Inflammatory macrophage treated with lipopolysaccharide for 1 hour (primary cell): ENCODE data around the gene TNS4.

Experiments
- DNase-seq, 2 donors: peaks; one replicate each; pipeline ENCODE4 v3.0.0-alpha.2; 2020 to 2022

TNS4 gene

GRCh38 chr17:40516581-40517285 lies 15.3 kb upstream of the TNS4 start:
- DNase-seq: no peak

- DNase-seq: no peak
Observed at GRCh38 chr17:40515491-40516041, 14.1 kb upstream of the TNS4 start.

GRCh38 chr17:40515011-40515410 lies 13.6 kb upstream of the TNS4 start:
- no peak for DNase-seq

GRCh38 chr17:40514013-40514875 lies 12.8 kb upstream of the TNS4 start:
- DNase-seq: no peak

GRCh38 chr17:40511667-40512220 lies 10.3 kb upstream of the TNS4 start:
- no peak for DNase-seq

- DNase-seq: no peak
Observed at GRCh38 chr17:40511136-40511535, 9.7 kb upstream of the TNS4 start.

- no peak for DNase-seq
Observed at GRCh38 chr17:40510328-40510648, 8.9 kb upstream of the TNS4 start.

GRCh38 chr17:40509626-40510327 lies 8.4 kb upstream of the TNS4 start:
- DNase-seq: no peak

GRCh38 chr17:40506786-40507185 lies 5.4 kb upstream of the TNS4 start:
- no peak for DNase-seq

GRCh38 chr17:40503154-40503553 lies 1.7 kb upstream of the TNS4 start:
- no peak for DNase-seq

GRCh38 chr17:40502716-40503115 lies 1.3 kb upstream of the TNS4 start:
- no peak for DNase-seq

GRCh38 chr17:40500709-40501108 lies 714 bp downstream of the TNS4 start:
- no peak for DNase-seq

- no peak for DNase-seq
Observed at GRCh38 chr17:40500190-40500589, 1.2 kb downstream of the TNS4 start.

GRCh38 chr17:40499551-40500189 lies 1.8 kb downstream of the TNS4 start:
- no peak for DNase-seq

GRCh38 chr17:40498281-40499084 lies 2.9 kb downstream of the TNS4 start:
- DNase-seq: no peak

- no peak for DNase-seq
Observed at GRCh38 chr17:40497695-40498094, 3.7 kb downstream of the TNS4 start.

- DNase-seq: no peak
Observed at GRCh38 chr17:40496634-40497420, 4.6 kb downstream of the TNS4 start.

GRCh38 chr17:40496170-40496569 lies 5.3 kb downstream of the TNS4 start:
- no peak for DNase-seq

GRCh38 chr17:40495140-40495539 lies 6.3 kb downstream of the TNS4 start:
- DNase-seq: no peak

GRCh38 chr17:40493697-40494096 lies 7.7 kb downstream of the TNS4 start:
- DNase-seq: no peak

- no peak for DNase-seq
Observed at GRCh38 chr17:40491486-40491885, 9.9 kb downstream of the TNS4 start.
